ENCODE results near the gene CCDC38. TPM values are rescaled to one million over a fixed set of nuclear protein-coding genes. Genes with fewer than 3 reads are reported as not detected.

Gene CCDC38
- total and polyA plus RNA-seq, 4 donors: 0.46 to 1.4 (median 0.93) TPM

GRCh38 chr12:95862038-95862437 lies 80.4 kb downstream of the CCDC38 start (continued):
- TF ChIP-seq ZBTB33 (IDR thresholded peaks at IDR 0.05) (no peak), GABPA (IDR thresholded peaks at IDR 0.05 in 1 of 2, conservative IDR thresholded peaks at IDR 0.05 in 1 of 2) (no peak)

GRCh38 chr12:95859947-95860850 lies 82.2 kb downstream of the CCDC38 start:
- peaks cover 3 to 24% (median 12%) of the 10 kb centered on the region in 4 donors for H3K36me3 ChIP-seq (ENCODE audit: control insufficient read depth in 4 of 4, insufficient read depth in 3 of 4, low read depth in 1 of 4, low read length in 3 of 4)
- no peak for DNase-seq (ENCODE audit: low spot score)
- H3K27ac ChIP-seq (ENCODE audit: low read depth in 1 of 2, low read length in 2 of 2): peak overlapping the region; percentile 73 to 75
- H3K9ac ChIP-seq (ENCODE audit: low read depth in 1 of 2, low read length in 2 of 2): no peak overlapping the region
- H3K4me1 ChIP-seq (ENCODE audit: control insufficient read depth in 4 of 4, insufficient read depth in 4 of 4, low read length in 3 of 4): peaks cover 5 to 22% (median 17%) of the 10 kb centered on the region in 4 donors
- H3K4me3 ChIP-seq (ENCODE audit: low read depth in 1 of 3, low read length in 3 of 3): peak overlapping the region; percentile 53 to 82 (median 66)
- 54% methylated on average over 10 of the region's 10 CpGs for WGBS
- TF ChIP-seq FOXA2 (IDR thresholded peaks at IDR 0.05): no peak
- peak; percentile 34 for TF ChIP-seq REST (IDR thresholded peaks at IDR 0.05)
- peak; percentile 23 for TF ChIP-seq YY1 (IDR thresholded peaks at IDR 0.05)
- no peak for TF ChIP-seq MAX (IDR thresholded peaks at IDR 0.05)
- TF ChIP-seq FOXA1 (IDR thresholded peaks at IDR 0.05): no peak
- no peak for TF ChIP-seq HNF4G (IDR thresholded peaks at IDR 0.05)
- no peak for TF ChIP-seq HNF4A (conservative IDR thresholded peaks at IDR 0.05)
- no peak for TF ChIP-seq TAF1 (conservative IDR thresholded peaks at IDR 0.05)
- TF ChIP-seq, protein P1, sequence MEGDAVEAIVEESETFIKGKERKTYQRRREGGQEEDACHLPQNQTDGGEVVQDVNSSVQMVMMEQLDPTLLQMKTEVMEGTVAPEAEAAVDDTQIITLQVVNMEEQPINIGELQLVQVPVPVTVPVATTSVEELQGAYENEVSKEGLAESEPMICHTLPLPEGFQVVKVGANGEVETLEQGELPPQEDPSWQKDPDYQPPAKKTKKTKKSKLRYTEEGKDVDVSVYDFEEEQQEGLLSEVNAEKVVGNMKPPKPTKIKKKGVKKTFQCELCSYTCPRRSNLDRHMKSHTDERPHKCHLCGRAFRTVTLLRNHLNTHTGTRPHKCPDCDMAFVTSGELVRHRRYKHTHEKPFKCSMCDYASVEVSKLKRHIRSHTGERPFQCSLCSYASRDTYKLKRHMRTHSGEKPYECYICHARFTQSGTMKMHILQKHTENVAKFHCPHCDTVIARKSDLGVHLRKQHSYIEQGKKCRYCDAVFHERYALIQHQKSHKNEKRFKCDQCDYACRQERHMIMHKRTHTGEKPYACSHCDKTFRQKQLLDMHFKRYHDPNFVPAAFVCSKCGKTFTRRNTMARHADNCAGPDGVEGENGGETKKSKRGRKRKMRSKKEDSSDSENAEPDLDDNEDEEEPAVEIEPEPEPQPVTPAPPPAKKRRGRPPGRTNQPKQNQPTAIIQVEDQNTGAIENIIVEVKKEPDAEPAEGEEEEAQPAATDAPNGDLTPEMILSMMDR (IDR thresholded peaks at IDR 0.05; ENCODE audit: low read depth, low read length, missing input control): no peak
- no peak for TF ChIP-seq SP1 (IDR thresholded peaks at IDR 0.05)
- no peaks in the 10 kb centered on the region for H3K9me3 ChIP-seq (ENCODE audit: control insufficient read depth in 4 of 4, low read length in 3 of 4)
- no peaks in the 10 kb centered on the region for H3K27me3 ChIP-seq (ENCODE audit: control insufficient read depth in 4 of 4, insufficient read depth in 4 of 4, low read length in 3 of 4)
